Uterus (tissue), 4 donors: Measurements from ENCODE around the gene IGF1R. TPM values are rescaled to one million over a fixed set of nuclear protein-coding genes. Genes with fewer than 3 reads are reported as not detected.

Source experiments
- DNase-seq, 2 donors: peaks; one replicate each; pipeline ENCODE4 v3.0.0-alpha.2; 2019 to 2020
- H3K27ac ChIP-seq, 2 donors: fragments of 200-600 bp; sonication (generic); 1 replicate in 1 of 2; 2 replicates in 1 of 2; pipeline ENCODE4 v1.5.1; 2016 to 2018
- H3K27me3 ChIP-seq, 2 donors: fragments of 200-600 bp; sonication (generic); one replicate each; pipeline ENCODE4 v1.5.1; 2018 to 2019; ENCODE audit warnings: control low read depth in 1 of 2
- H3K36me3 ChIP-seq, 2 donors: fragments of 200-600 bp; sonication (generic); one replicate each; pipeline ENCODE4 v1.5.1; 2019; ENCODE audit warnings: control low read depth in 1 of 2
- H3K4me1 ChIP-seq, 2 donors: fragments of 200-600 bp; sonication (generic); one replicate each; pipeline ENCODE4 v1.5.1; 2018 to 2019; ENCODE audit warnings: control low read depth in 1 of 2
- H3K4me3 ChIP-seq, 2 donors: fragments of 200-600 bp; sonication (generic); 1 replicate in 1 of 2; 2 replicates in 1 of 2; pipeline ENCODE4 v1.5.1; 2018 to 2019; ENCODE audit warnings: mild to moderate bottlenecking in 1 of 2
- H3K9me3 ChIP-seq, 2 donors: fragments of 200-600 bp; sonication (generic); one replicate each; pipeline ENCODE4 v1.5.1; 2019; ENCODE audit warnings: control low read depth in 1 of 2
- CTCF ChIP-seq, 4 experiments: fragments of 200-600 bp in 2 of 4; fragments of 450-650 bp in 2 of 4; sonication (generic) in 2 of 4; IDR thresholded peaks; one replicate each; pipeline ENCODE4 v1.5.1; 2016 to 2019; ENCODE audit warnings: antibody characterized with exemption in 4 of 4, mild to moderate bottlenecking in 2 of 4, moderate library complexity in 1 of 4
- POLR2A ChIP-seq, 2 donors: fragments of 450-650 bp; IDR thresholded peaks; one replicate each; pipeline ENCODE4 v1.6.1; 2016; ENCODE audit warnings: antibody characterized with exemption in 2 of 2, mild to moderate bottlenecking in 1 of 2, moderate library complexity in 1 of 2
- intact Hi-C: fragments of 100-400 bp; cut with DNase I; formaldehyde crosslinking; loops from one replicate; pipeline ENCODE4 v1.15.1; 2023; ENCODE audit warnings: low total_unique reads
- total RNA-seq, 4 donors: library from RNA; depleted of rRNA in 3 of 4; stranded (reverse); fragments of >200 nt in 3 of 4; gene quantifications; one replicate each; pipeline versions ENCODE4 v1.1.0 to v1.2.4, GENCODE V29; 2014 to 2023
- donor health status: DM: yes; HTN: yes; CAD: no.

Gene IGF1R
- total RNA-seq, 4 donors from 2014 or later = 30.0 to 95.2 (median 57.5) TPM

DNA sequence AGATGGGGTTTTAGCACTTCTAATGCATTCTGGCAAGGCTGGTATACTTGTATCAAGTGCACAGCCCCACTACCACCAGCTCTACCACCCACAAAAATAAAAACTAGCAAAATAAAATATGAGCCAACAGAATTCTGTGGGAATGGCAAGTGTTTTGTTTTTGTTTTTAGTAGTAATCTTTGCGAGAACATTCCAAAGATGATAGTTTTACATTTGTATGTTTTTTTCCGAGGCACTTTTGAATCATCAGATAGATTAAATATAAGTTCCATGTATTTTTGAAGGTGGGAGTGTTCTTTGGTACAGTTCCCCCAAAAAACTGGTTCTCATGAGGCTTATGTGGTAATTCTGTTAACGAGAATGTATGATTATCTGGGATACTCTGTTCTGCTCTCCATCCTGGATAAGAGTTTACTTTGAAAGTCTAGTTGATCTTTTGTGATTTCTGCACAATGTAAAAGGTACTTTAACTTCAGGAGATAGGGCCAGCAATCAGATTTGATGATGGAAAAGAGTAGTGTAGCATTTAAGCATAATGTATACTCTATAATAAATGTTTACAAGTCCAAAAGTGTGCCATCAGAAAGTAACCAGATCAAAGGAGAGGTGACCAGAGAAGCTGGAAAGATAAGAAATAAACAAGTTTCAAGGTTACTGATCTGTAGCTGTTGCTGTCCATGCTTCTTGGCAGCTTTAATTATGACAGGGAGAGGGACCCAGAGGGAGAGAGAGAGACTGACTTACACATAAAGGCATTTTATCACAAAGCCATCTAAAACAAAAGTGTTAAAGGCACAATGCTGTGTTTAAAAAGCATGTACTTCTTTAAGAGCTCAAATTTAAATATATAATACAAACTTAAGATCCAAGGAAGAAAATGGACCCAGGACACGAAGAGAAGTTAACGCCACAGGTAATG lies 228.4 kb downstream of the IGF1R start:
- TF ChIP-seq POLR2A (IDR thresholded peaks at IDR 0.05) (no peak), CTCF (IDR thresholded peaks at IDR 0.05) (no peak)
- DNase-seq = no peak
- Histone ChIP-seq H3K36me3 (no peaks in the 10 kb centered on the region), H3K9me3 (no peaks in the 10 kb centered on the region), H3K27ac (peak overlapping the region in 1 of 2 donors; percentile 40), H3K4me3 (no peak overlapping the region), H3K4me1 (peaks cover 0 to 5% of the 10 kb centered on the region in 2 donors), H3K27me3 (no peaks in the 10 kb centered on the region)
- intact Hi-C loops = no loop called here

GRCh38 chr15:98878172-98878571 lies 229.8 kb downstream of the IGF1R start:
- DNase-seq = no peak
- Histone ChIP-seq H3K4me3 (no peak overlapping the region), H3K27ac (peak overlapping the region in 1 of 2 donors; percentile 37), H3K27me3 (no peaks in the 10 kb centered on the region), H3K36me3 (no peaks in the 10 kb centered on the region), H3K4me1 (peaks cover 0 to 5% of the 10 kb centered on the region in 2 donors), H3K9me3 (no peaks in the 10 kb centered on the region)
- TF ChIP-seq CTCF (IDR thresholded peaks at IDR 0.05) (no peak), POLR2A (IDR thresholded peaks at IDR 0.05) (no peak)
- intact Hi-C loops = no loop called here

GRCh38 chr15:98878862-98879261 lies 230.5 kb downstream of the IGF1R start:
- no peak for DNase-seq
- H3K27ac ChIP-seq = no peak overlapping the region
- H3K36me3 ChIP-seq = no peaks in the 10 kb centered on the region
- no peak for TF ChIP-seq POLR2A (IDR thresholded peaks at IDR 0.05)
- no peak for TF ChIP-seq CTCF (IDR thresholded peaks at IDR 0.05)
- H3K27me3 ChIP-seq = no peaks in the 10 kb centered on the region
- no peak overlapping the region for H3K4me3 ChIP-seq
- H3K4me1 ChIP-seq = peaks cover 0 to 5% of the 10 kb centered on the region in 2 donors
- intact Hi-C loops = no loop called here
- H3K9me3 ChIP-seq = no peaks in the 10 kb centered on the region

- Histone ChIP-seq H3K4me1 (no peaks in the 10 kb centered on the region), H3K4me3 (no peak overlapping the region), H3K9me3 (no peaks in the 10 kb centered on the region), H3K27me3 (no peaks in the 10 kb centered on the region), H3K27ac (no peak overlapping the region), H3K36me3 (no peaks in the 10 kb centered on the region)
- peak in 1 of 2 donors; percentile 53 for DNase-seq
- TF ChIP-seq POLR2A (IDR thresholded peaks at IDR 0.05) = no peak
- peak; percentile 47 to 67 (median 56) for TF ChIP-seq CTCF (IDR thresholded peaks at IDR 0.05)
- intact Hi-C loops = no loop called here
These were observed 233.5 kb downstream of the IGF1R start for GRCh38 chr15:98881526-98882520.
